Right renal cortex interstitium (tissue), 3 donors: ENCODE data around the gene METAP2. TPM values are rescaled to one million over a fixed set of nuclear protein-coding genes. Genes with fewer than 3 reads are reported as not detected.

ENCODE experiments used
- DNase-seq, 3 donors: peaks; one replicate each; pipeline ENCODE4 v3.0.0-alpha.2; 2013; ENCODE audit warnings: low read depth in 3 of 3, low spot score in 2 of 3
- polyA plus RNA-seq, 3 donors: library from polyadenylated mRNA; unstranded; fragments of 120-200 nt; gene quantifications; one replicate each; pipeline ENCODE4 v1.2.1, GENCODE V29; 2013; ENCODE audit not compliant: insufficient read length in 3 of 3

METAP2 gene
- polyA plus RNA-seq, 3 donors = 131 to 142 (median 134) TPM

DNA sequence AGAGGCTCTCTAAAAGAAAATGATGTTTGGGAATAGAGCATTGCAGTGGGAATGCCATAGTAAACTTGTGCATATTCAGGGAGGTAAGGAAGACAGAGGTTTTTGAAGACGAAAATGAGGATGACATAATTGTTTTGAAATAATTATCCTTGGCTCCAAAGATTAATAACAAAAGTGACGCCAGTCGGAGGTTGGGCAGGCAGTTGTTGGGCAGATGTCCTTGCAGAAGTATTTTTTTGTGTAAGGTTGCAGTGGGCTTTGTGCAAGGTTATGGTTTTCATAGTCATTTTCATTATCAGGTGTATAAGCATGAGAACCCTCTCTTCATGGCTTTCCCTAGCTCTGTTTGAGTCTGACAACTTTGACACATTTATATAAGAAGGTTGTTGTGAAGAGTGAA lies 35.3 kb downstream of the METAP2 start:
- DNase-seq = no peak

DNA sequence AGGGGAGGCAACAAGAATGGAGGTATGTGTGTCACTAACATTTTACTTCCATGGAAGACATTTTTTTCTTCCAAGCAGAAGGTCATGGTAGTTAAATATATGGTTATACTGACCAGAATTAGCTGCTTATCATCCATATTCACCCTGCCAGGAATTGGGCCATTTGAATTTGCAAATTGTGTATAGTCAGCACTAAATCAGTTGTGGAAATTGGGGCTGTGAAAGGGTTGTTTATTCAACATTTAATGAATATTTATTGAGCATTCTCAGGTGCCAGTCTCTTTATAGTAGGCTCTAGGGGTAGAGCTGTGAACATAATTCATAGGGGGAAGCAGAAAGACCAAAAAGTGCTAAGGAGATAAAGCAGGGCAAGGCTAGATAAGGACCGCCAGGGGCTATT lies 38.0 kb downstream of the METAP2 start:
- DNase-seq = no peak

DNA sequence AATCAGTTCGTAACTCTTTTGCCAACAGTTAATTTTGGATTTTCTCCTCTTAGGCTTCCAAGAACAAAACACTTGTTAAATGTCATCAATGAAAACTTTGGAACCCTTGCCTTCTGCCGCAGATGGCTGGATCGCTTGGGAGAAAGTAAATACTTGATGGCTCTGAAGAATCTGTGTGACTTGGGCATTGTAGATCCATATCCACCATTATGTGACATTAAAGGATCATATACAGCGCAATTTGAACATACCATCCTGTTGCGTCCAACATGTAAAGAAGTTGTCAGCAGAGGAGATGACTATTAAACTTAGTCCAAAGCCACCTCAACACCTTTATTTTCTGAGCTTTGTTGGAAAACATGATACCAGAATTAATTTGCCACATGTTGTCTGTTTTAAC lies 39.6 kb downstream of the METAP2 start:
- DNase-seq = no peak

DNA sequence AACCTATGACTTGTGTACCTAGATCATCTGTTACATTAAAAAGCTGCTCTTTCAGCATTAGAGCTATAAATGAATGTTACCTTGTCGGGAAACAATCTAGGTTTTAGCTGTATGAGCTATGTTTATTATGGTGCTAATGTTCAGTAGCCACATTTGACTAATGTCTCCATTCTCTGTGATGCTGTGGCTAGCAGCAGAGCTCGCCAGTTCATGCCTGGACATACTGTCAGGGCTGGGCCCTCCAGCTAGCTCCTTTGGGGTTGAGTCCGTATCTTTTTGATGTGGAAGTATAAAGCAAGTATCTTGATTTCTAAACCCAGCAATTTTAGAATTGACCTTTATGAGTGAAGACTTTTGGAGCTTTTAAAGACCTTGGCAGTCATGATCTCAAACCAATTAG lies 41.2 kb downstream of the METAP2 start:
- no peak for DNase-seq

DNA sequence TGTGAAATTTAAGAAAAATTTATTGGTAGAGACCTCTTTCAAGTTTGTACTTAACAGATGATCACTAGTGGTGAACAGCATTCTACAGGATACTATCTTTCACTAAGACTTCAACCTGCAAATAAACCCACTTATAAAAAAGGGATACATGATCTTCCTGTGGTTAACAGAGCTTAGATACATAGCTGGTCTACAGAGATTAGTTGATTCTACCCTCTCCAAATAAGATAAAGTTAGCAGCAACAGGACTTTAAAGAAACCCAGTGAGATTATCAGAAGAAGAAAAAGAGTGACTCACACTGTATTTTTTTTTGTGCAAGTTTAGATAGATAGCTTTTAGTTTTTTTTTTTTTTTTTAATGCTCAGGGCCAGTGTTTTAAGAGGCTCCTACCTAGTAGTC lies 42.8 kb downstream of the METAP2 start:
- no peak for DNase-seq

DNA sequence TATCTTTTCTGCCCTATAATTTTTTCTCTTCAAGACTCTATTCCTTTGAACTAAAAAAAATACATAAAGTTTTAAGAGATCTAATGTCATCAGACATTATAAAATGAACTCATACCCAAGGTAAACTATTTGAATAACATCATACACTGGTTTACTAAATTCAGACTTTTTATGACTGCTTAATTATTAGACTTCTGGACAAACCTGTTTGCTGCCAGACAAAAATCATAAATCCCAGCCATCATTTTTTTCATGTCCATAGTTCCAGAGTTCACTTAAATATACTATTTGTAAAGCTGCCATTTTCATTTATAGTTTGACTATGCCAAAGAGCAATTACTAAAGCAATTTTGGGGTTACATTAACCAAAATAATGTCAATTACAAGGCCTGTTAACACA lies 43.3 kb downstream of the METAP2 start:
- DNase-seq = no peak

DNA sequence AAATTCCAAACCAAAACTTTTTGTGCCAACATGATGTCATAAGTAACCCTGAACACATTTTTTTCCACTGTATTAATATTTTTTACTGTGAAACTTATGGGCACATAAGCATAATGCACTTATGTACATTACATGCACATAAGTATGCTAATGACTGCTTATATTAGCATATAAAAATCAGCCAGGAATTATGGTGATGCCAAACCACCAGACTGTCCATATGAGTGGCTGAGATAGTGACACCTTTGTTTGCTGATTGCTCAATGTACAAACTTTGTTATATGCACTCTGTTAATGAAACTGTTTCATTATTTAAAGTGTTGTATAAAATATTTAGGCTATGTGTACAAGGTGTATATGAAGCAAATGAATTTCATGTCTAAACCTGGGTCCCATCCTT lies 45.0 kb downstream of the METAP2 start:
- DNase-seq = no peak

DNA sequence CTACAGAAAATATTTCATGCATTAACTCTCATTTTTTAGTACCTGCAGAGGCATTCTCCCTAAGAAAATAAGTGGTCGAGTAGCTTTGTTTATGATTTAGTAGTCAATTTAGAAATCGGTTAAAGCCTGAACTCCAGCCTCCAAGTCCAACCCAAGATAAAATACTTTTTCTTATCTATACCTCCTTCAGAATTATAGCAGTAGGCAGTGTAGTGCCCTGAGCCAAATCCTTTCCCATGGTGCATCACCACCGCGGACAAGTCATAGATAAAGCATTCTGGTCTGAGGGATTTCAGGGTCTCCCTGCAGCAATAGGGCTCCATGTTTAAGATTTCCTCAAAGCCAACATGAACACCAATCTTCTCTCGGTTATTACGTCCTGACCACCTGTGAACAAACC lies 46.9 kb downstream of the METAP2 start:
- no peak for DNase-seq

DNA sequence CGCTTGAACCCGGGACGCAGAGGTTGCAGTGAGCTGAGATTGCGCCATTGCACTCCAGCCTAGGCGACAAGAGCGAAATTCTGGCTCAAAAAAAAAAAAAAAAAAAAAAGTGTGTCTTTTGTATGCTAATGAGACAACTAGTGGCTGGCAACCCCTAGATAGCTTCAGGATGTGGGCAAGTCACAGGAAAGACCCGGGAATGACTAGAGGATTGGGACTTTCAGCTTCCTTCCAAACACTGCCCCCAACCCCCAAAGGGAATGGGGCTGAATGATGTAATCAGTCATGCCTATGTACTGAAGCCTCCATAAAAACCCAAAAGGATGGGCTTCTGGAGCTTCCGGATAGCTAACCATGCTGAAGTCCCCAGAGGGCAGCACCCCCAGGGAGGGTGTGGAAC lies 48.7 kb downstream of the METAP2 start:
- no peak for DNase-seq

DNA sequence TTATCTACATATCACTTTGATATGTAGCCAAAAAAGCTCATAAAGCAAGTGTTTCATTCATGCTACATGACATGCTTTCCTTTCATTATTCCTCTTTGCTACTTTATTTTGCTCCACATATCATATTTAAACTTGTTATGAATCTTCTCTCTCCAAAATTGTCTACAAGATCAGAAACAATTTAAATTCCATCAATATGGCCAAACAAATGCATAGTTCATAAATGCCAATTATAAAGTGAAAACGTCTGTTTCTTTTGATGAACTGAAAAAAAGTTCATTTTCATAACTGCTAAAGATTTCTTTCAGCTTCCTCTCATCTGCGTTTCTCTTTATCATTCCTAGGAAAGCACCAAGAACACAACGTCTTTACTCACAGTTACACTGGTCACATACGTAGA lies 54.5 kb downstream of the METAP2 start:
- no peak for DNase-seq

DNA sequence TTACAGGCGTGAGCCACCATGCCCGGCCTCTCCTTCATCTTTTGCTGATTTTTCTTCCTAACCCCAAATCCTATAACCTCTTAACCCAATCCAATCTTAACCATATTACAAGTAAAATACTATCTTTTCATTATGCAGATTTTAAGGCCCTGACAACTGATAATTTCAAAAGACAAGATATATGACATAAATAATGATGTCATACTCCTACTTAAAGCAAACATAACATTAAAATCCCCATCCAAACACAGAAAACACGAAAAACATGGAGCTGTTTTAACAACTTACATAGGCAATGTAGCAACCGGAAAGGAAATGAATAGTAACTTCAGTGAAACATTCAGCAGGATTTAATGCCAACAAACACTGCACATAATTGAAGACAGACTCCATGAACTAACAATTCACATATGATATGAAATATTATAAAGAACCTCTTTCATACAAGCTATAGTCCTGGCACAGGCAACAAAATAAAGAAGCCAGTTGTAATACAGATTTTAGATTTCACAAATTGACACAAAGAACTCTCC lies 55.8 kb downstream of the METAP2 start:
- DNase-seq = no peak

DNA sequence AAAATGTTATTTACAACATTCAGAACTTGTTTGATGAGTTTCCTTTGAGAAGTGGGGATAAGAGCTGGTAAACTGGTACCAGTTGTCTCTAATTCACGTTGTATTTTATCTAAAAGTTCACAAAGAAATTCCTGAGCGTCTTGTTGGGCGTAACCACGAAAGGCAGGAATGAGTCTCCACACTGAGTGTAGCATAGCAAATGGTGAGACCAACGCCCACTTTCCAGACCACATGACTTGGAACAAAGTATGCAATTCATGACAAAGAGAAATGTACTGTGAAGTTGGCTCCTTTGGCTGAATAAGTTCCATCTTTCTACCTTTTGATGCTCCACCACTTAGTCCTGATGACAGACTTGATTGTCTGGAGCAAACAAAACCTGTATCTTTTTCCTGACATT lies 58.9 kb downstream of the METAP2 start:
- no peak for DNase-seq

DNA sequence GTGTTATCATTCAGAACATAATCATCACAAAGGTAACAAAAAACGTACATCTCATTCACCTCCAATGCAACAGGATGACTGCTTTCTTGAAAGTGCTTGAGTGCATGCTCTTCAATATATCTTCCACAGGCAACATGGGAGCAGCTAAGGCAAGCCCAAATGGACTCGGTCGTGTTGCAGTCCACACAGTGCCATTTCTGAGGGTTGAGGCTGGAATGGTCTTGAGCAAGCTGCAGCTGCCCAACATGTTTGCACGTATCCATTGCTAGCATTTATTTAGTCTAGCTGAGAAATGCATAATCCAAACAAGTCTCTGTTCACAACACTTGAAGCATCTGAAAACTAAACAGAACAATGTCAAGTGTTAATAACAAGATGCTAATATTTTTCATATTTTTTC lies 60.0 kb downstream of the METAP2 start:
- no peak for DNase-seq

DNA sequence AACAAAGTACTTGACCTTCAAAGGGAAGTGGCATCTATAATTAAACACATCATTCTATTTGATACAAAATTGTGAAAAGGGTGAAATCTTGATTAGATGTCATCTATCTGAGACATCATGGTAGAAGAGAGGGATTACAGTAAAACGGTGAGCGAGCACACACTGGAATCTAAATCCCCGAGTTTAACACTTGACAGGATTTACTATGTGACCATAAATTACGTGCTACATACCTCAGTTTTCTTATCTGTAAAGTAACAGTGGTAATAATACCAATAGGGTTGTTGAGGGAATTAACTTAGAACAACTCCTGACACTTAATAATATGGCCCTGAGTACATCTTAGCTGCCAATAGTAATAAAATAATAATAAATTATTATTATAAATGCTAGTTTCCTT lies 64.1 kb downstream of the METAP2 start:
- no peak for DNase-seq

DNA sequence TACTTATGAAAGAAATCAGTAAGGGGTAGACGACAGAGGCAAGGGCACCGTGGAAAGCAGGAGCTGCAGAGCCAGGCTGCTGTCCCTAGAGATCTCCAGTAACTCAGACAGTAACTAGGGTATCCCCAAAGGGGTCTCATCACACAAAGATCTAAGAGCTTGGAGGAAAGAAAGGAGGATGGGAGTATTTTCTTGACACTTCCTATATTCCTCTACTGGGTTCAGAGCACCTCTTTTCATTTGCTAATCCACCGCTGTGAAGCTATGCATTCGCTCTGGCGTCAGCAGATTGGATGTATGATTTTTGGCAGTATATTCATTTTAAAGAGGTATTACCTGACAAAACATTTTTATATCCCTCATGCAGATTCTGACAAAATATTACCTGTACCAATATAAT lies 64.7 kb downstream of the METAP2 start:
- no peak for DNase-seq

DNA sequence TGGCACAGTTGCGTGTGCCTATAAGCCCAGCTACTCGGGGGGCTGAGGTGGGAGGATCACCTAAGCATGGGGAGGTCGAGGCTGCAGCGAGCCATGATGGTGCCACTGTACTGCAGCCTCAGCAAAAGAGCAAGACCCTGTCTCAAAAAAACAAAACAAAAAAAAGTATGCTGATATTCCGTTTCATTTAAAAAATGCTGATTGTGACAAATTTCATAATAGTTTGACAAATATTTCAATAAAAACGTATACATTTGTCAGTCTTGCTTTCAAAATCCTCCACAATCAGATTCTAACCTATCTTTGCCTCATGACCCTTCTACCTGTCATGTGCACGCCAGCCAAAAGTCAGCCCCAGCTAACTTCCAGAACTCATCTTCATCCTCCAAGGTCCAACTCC lies 67.5 kb downstream of the METAP2 start:
- no peak for DNase-seq

DNA sequence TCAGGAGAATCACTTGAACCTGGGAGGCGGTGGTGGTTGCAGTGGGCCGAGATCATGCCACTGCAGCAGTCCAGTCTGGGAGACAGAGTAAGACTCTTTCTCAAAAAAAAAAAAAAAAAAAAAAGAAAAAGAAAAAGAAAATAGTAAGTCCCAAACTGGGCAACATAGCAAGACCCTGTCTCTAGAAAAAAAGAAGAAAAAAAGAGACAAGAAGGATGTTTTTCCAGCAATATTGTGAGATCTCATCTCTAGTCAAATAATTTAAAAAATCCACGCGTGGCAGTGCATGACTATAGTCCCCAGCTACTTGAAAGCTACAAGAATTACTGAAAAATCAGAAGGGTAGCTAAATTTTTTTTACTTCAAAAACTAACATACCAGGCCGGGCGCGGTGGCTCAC lies 69.4 kb downstream of the METAP2 start:
- no peak for DNase-seq

DNA sequence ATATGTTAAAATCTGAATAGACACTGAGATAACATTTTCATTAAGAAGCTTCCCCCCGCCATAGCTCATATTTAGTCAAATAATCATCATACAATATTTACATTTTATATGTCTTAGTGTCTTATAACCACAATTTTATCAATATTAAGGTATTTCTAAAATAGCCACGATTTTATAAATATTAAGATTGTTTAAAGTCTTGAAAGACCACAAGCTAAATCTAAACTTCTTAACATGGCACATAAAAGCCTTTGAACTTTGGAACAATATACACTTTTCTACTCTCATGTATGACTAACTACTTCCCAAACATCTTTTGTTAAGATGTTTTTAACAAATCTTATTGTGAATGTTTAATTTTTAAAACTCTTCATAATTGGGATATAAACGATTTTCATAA lies 70.8 kb downstream of the METAP2 start:
- no peak for DNase-seq

DNA sequence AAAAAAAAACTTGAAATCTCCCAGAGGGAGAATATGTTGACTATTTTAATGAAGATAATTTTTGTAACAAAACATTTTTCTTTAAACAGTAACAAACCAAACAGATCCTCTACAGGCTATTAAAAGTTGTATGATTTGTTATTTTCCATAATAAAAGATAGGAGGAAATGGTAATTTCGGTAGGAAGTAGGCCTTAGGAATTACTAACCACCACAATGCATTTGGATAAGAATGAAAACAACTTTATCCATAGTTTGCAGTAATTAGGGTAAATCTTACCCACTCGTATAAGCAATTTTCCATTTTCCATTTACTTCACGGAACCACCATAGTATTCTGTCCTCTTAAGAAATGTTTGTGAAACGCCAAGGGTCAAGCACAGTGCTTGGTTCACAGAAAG lies 71.4 kb downstream of the METAP2 start:
- DNase-seq = no peak

DNA sequence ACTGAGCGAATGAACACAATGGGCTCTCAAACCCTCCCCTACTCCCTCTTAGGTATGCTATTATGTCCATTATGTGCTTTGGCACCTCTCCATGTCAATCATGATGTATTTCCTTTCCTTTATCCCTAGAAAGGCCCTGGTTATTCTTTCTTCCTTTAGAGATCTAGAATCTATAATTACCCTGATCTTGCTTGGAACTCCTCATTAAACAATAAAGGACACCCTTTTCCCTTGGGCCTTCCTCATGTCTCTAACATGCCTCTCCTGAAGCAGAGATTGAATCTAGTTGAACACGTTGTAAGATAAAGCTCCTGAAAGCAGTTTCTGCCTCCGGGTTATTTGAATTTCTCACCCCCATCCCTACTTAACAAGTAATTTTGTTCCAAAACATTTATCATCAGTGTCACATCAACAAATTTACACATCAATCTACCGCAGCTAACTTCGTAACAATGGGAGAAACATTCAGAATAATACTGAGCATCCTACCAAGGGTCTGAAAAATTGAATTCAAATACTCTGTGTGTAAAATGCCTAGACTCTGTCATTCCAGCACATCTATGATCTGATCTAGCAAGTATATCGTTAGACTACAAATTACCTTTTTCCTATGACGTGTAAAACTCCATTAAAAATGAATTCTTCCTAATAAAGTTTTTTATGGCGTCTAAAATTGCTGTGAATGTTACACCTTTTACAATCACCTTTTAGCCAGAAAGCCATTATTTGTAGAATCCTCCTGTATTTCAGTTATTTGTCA lies 72.0 kb downstream of the METAP2 start:
- no peak for DNase-seq

DNA sequence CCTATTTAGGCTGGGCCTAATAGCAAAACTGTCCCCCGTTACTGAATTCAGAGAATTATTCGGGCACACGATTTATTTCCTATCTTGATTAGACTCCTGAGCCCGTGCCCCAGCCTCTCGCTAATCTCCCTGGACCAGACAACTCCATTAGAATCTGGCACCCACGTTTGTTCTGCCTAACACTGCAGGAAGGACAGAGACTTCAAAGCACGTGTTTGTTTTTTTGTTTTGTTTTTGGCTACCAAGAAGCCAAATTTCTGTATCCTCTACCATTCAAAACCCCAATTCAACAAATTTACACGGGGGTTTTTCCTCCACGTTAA lies 72.5 kb downstream of the METAP2 start:
- DNase-seq = no peak

DNA sequence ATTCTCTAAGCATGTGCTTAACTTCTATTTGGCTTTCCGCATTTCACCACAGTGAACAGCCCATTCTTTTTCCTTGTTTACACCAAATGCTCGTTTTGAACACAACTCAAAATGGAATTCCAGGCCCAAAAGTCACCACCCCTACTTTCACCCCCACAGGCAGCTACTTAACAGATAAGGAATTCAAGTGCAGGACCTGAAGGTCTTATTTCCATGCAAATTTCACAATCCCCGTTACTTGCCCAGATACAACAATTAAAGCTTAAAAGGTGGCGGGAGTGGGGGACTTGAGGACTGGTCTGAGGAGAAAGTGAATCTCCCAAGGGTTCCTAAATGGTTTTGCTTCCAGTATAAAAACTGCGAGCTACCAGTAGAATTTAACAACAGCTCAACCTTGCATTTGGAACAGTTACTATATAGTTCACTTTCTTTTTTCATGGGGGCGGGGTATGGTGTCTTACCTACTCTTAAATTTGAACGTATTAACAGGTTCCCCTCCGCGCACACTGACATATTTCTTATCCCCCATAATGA lies 73.6 kb downstream of the METAP2 start:
- DNase-seq = no peak

DNA sequence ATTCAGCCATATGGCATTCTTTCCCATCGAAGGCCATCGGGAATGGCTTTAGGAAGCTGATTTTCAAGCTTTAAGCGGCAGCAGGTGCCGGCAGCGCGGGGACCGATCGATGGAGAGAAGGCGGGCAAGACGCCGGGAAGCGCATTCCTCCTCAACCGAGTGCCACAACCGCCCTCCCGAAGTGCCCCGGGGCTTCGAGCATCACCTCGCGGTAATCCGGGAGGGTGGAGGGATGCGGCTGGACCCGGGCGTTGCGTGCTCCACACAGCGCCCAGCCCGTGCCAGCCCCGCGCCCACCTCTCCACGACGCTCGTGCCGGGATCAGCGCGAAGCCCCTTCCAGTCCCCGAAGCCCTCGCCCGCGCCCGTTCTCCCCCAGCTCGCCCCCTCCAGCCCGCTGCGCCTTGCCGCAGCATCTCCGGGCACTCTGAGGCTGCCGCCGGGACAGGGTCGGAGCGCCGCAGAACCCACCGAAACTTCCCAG lies 74.1 kb downstream of the METAP2 start:
- DNase-seq = no peak
